LNCAP (cell line): Measurements from ENCODE around the gene PAQR9.

ENCODE experiments used
- TF ChIP-seq, protein P1 (sequence below): fragments of 450-650 bp; IDR thresholded peaks from 2 replicates; pipeline ENCODE4 v1.5.1; 2017; ENCODE audit warnings: mild to moderate bottlenecking

Gene PAQR9

DNA sequence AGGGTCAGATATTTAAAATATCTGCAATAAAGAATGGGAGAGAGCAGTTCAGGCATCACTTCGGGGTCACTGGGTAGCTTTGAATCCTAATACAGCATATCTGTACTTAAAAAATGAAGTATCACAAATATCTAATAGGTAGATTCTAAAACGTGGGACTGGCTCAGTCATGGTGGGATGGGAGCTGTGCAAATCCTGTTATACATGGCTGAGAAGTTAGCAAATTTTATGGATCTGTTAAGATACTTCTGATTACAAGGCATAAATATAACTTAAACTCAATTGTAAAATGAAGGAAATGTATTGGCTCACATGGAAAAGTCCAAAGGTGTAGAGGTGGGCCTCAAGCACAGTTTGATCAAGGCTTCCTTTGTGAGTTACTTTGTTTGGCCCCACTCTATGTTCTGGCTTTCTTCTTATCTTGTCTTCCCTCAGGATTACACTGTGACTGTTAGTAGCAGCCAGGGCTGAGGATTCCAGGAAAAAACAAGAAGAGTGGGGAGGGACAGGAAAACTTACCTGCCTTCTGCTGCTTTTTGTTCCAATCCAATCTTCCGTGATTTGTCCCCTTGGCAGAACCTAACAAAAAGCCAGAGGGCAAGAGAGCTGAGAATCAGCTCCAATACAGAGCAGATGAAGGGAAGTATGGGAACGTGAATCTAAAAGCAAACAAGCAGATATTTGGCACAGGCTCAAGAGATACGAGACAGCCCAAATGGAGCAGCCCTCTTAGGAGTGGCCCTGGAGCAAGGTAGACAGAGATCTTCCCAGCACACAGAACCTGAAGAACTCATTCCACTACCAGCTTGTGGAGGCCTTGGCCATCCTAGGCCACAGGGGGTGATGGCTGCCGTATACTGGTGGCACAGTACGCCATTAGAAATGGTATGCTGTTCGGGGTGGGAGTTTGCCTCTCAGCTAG lies 10.9 kb downstream of the PAQR9 start:
- TF ChIP-seq, protein P1, sequence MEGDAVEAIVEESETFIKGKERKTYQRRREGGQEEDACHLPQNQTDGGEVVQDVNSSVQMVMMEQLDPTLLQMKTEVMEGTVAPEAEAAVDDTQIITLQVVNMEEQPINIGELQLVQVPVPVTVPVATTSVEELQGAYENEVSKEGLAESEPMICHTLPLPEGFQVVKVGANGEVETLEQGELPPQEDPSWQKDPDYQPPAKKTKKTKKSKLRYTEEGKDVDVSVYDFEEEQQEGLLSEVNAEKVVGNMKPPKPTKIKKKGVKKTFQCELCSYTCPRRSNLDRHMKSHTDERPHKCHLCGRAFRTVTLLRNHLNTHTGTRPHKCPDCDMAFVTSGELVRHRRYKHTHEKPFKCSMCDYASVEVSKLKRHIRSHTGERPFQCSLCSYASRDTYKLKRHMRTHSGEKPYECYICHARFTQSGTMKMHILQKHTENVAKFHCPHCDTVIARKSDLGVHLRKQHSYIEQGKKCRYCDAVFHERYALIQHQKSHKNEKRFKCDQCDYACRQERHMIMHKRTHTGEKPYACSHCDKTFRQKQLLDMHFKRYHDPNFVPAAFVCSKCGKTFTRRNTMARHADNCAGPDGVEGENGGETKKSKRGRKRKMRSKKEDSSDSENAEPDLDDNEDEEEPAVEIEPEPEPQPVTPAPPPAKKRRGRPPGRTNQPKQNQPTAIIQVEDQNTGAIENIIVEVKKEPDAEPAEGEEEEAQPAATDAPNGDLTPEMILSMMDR = no peak

DNA sequence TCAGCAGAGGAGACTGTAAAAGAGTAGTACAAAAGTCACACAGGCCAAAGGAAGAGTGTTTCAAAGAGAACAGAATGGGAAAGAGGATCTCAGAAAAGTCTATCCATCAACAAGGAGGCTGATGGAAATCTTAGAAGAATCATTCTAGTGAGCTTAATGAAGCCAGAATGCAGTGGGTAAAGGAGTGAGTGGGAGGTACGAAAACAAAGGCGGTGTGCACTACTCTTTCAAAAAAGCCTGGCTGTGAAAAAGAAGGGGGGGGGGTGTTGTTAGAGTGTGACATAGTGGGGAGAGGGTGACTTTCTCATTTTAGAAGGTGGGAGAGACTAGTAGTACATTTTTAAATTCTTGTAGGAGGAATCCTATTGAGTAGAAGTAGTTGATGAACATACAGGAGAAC lies 11.7 kb downstream of the PAQR9 start:
- TF ChIP-seq, protein P1 = no peak

DNA sequence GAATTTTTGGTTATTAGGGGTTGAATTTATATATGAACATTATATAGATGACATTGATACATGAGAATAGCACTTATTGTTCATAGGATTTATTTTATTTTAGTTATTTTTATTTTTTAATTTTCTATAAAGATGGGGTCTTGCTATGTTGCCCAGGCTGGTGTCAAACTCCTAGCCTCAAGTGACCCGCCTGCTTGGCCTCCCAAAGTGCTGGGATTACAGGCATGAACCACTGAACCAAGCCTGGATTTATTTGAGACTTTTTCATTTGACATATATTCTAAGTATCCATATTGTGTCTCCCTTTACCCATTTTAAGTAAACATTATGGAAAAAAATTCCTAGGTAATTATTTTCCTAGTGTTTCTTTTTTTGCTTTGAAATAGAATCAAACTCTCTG lies 12.5 kb downstream of the PAQR9 start:
- TF ChIP-seq, protein P1 = no peak

DNA sequence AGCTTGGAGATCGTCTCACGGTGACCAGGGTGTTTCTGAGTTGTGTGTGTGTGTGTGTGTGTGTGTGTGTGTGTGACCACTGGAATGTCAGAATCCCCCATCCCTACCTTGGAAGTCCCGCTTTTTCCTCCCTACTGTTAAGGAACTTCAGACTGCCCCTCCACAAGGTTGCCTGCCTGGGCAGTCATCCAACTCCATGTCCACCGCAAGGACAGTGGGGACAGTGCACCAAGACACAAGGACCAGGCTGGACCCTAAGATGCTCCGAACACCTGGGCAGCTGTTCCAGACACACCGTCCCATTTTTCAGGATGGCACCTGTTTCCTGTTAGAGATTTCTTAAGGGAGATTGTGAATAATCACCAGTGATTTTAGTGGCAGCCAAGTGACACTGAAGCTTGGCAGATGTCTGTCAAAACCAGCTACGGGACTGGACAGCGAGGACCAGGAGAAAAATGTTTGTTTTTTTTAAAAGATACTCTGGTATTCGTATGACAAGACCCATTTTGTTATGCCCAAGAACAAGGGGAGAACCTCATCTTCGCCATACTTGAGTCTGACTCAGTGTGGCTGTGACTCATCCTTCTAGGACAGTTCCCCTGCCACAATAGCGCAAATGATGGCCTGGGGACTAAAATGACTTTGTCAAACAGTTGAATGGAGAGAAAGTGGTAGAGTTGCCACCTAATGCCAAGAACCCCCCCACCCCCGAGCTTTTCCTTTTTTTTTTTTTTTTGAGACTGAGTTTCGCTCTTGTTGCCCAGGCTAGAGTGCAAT lies 15.5 kb downstream of the PAQR9 start:
- TF ChIP-seq, protein P1 = no peak

DNA sequence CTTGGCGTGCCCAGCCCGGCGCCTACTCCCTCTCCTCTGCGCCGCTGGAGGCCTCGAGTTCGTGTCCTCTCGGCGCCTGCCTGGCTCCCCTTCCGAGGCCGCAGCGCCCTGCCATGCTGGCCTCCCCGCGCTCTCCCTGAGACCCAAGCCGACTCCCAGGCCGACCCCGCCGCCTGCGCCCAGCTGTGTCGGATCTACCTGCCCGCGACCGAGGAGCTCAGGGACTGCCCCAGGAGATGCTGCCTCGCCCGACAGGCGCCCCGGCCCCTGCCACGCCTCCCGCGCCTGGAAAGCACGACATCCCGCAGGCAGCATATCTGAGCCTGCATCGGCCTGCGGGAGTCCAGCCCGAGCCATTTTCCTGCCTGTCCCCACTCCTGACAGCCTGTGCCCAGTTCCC lies 16.1 kb downstream of the PAQR9 start:
- TF ChIP-seq, protein P1 = no peak

DNA sequence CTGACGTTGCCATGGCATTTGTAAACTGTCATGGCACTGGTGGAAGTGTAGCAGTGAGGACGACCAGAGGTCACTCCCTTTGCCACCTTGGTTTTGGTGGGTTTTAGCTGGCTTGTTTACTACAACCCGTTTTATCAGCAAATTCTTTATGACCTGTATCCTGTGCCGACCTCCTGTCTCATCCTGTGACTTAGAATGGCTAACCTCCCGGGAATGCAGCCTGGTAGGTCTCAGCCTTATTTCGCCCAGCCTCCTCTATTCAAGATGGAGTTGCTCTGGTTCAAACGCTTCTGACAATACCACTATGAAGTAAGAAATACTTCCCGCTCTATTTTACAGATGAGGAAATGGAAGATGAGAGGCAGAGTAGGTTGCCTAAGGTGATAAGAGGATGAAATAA lies 16.6 kb downstream of the PAQR9 start:
- TF ChIP-seq, protein P1 = no peak

DNA sequence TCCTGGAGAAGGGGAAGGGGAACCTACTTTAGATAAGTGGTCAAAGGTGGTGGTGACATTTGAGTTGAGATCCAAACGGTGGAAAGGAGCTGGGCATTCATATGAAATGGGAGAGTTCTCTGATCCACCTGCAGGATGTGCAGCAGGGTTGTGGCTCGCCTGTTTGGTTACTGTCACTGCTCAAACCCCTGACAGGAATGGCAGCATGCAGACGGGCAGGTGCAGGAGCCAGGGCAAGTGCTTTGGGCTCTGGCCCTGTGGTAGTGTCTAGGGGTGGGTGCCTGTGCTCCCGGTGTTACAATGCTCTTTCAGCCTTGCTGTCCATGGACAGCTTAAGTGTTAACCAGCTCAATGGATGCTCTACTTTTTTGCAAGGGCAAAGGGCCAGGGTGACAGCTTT lies 18.5 kb downstream of the PAQR9 start:
- TF ChIP-seq, protein P1 = no peak
